Measurements from ENCODE around the gene STAT1.
A peak's percentile ranks its signal among the peaks of the same experiment; 100 is the strongest.

The STAT1 gene

DNA sequence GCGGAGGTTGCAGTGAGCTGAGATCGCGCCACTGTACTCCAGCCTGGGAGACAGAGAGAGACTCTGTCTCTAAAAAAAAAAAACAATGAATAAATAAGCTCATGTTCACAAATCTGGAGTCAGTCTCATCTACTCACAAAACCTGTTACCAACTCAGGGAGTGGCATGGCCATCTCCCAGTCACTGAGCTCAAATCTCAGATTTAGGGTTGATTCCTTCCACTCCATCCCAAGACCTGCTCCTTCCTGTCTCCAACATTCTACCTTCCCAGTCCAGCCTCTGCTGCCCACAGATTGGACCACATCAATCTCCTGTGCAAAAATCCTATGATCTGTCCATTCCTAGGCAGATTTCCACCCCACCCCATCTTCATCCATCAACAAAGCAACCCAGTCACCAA, 1.6 kb downstream of the STAT1 start:
- H3K4me2 ChIP-seq (ENCODE audit: low read depth, low read length, poor library complexity, severe bottlenecking): peak overlapping the region; percentile 90
- H3K4me1 ChIP-seq (ENCODE audit: insufficient read depth, low read length, poor library complexity, severe bottlenecking): peaks cover 51% of the 10 kb centered on the region
- peaks cover 38% of the 10 kb centered on the region for H3K79me2 ChIP-seq (ENCODE audit: insufficient read depth, low read length)
- peak overlapping the region; percentile 84 for H3K9ac ChIP-seq (ENCODE audit: low read depth, low read length, poor library complexity, severe bottlenecking)
- peaks cover 8% of the 10 kb centered on the region; the same call in 1 of the 2 replicates for H3K36me3 ChIP-seq (ENCODE audit: insufficient read depth, low read length)
- H3K9me2 ChIP-seq (replicated peaks; ENCODE audit: low read depth, low read length): no peaks in the 10 kb centered on the region
- no peaks in the 10 kb centered on the region for H3K27me3 ChIP-seq (ENCODE audit: insufficient read depth, low read length, poor library complexity, severe bottlenecking)
- H3K4me3 ChIP-seq (ENCODE audit: low read length, poor library complexity, severe bottlenecking): peak overlapping the region; percentile 81
- H4K20me1 ChIP-seq (ENCODE audit: insufficient read depth, low read length, poor library complexity, severe bottlenecking): peaks cover 16% of the 10 kb centered on the region
- 0 out of 2 replicates have a peak, but pooled peaks cover 3% of the 10 kb centered on the region for H3F3A ChIP-seq (ENCODE audit: low read depth)
- no peaks in the 10 kb centered on the region for H3K9me3 ChIP-seq (ENCODE audit: insufficient read depth, low read depth, low read length)
- no peak for TF ChIP-seq EZH2phosphoT487 (IDR thresholded peaks at IDR 0.05; ENCODE audit: borderline replicate concordance)
- TF ChIP-seq, protein P1, sequence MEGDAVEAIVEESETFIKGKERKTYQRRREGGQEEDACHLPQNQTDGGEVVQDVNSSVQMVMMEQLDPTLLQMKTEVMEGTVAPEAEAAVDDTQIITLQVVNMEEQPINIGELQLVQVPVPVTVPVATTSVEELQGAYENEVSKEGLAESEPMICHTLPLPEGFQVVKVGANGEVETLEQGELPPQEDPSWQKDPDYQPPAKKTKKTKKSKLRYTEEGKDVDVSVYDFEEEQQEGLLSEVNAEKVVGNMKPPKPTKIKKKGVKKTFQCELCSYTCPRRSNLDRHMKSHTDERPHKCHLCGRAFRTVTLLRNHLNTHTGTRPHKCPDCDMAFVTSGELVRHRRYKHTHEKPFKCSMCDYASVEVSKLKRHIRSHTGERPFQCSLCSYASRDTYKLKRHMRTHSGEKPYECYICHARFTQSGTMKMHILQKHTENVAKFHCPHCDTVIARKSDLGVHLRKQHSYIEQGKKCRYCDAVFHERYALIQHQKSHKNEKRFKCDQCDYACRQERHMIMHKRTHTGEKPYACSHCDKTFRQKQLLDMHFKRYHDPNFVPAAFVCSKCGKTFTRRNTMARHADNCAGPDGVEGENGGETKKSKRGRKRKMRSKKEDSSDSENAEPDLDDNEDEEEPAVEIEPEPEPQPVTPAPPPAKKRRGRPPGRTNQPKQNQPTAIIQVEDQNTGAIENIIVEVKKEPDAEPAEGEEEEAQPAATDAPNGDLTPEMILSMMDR (conservative IDR thresholded peaks at IDR 0.05; ENCODE audit: low read length): no peak
- H2AFZ ChIP-seq (ENCODE audit: low read length): no peak overlapping the region

- H3K9me2 ChIP-seq (replicated peaks; ENCODE audit: low read depth, low read length): no peaks in the 10 kb centered on the region
- H4K20me1 ChIP-seq (ENCODE audit: insufficient read depth, low read length, poor library complexity, severe bottlenecking): peaks cover 17% of the 10 kb centered on the region
- no peaks in the 10 kb centered on the region for H3K9me3 ChIP-seq (ENCODE audit: insufficient read depth, low read depth, low read length)
- H3K27me3 ChIP-seq (ENCODE audit: insufficient read depth, low read length, poor library complexity, severe bottlenecking): no peaks in the 10 kb centered on the region
- H3K4me2 ChIP-seq (ENCODE audit: low read depth, low read length, poor library complexity, severe bottlenecking): peak overlapping the region; percentile 90
- H2AFZ ChIP-seq (ENCODE audit: low read length): no peak overlapping the region
- H3K79me2 ChIP-seq (ENCODE audit: insufficient read depth, low read length): peaks cover 38% of the 10 kb centered on the region
- TF ChIP-seq, protein P1 (conservative IDR thresholded peaks at IDR 0.05; ENCODE audit: low read length): no peak
- TF ChIP-seq EZH2phosphoT487 (IDR thresholded peaks at IDR 0.05; ENCODE audit: borderline replicate concordance): no peak
- peaks cover 19% of the 10 kb centered on the region; the same call in 1 of the 2 replicates for H3K36me3 ChIP-seq (ENCODE audit: insufficient read depth, low read length)
- peaks cover 51% of the 10 kb centered on the region for H3K4me1 ChIP-seq (ENCODE audit: insufficient read depth, low read length, poor library complexity, severe bottlenecking)
- no peak overlapping the region for H3K4me3 ChIP-seq (ENCODE audit: low read length, poor library complexity, severe bottlenecking)
- no peak overlapping the region for H3K9ac ChIP-seq (ENCODE audit: low read depth, low read length, poor library complexity, severe bottlenecking)
- 0 out of 2 replicates have a peak, but pooled peaks cover 3% of the 10 kb centered on the region for H3F3A ChIP-seq (ENCODE audit: low read depth)
These were observed 2.8 kb downstream of the STAT1 start for GRCh38 chr2:191010887-191011885.

- H4K20me1 ChIP-seq (ENCODE audit: insufficient read depth, low read length, poor library complexity, severe bottlenecking): peaks cover 17% of the 10 kb centered on the region
- no peaks in the 10 kb centered on the region for H3K9me3 ChIP-seq (ENCODE audit: insufficient read depth, low read depth, low read length)
- H2AFZ ChIP-seq (ENCODE audit: low read length): no peak overlapping the region
- no peak overlapping the region for H3K9ac ChIP-seq (ENCODE audit: low read depth, low read length, poor library complexity, severe bottlenecking)
- no peaks in the 10 kb centered on the region for H3K9me2 ChIP-seq (replicated peaks; ENCODE audit: low read depth, low read length)
- TF ChIP-seq EZH2phosphoT487 (IDR thresholded peaks at IDR 0.05; ENCODE audit: borderline replicate concordance): no peak
- TF ChIP-seq, protein P1 (conservative IDR thresholded peaks at IDR 0.05; ENCODE audit: low read length): no peak
- peaks cover 48% of the 10 kb centered on the region for H3K4me1 ChIP-seq (ENCODE audit: insufficient read depth, low read length, poor library complexity, severe bottlenecking)
- H3K4me3 ChIP-seq (ENCODE audit: low read length, poor library complexity, severe bottlenecking): no peak overlapping the region
- H3K36me3 ChIP-seq (ENCODE audit: insufficient read depth, low read length): peaks cover 33% of the 10 kb centered on the region
- 0 out of 2 replicates have a peak, but pooled peaks cover 3% of the 10 kb centered on the region for H3F3A ChIP-seq (ENCODE audit: low read depth)
- no peaks in the 10 kb centered on the region for H3K27me3 ChIP-seq (ENCODE audit: insufficient read depth, low read length, poor library complexity, severe bottlenecking)
- no peak overlapping the region for H3K4me2 ChIP-seq (ENCODE audit: low read depth, low read length, poor library complexity, severe bottlenecking)
- peaks cover 38% of the 10 kb centered on the region for H3K79me2 ChIP-seq (ENCODE audit: insufficient read depth, low read length)
These were observed 4.2 kb downstream of the STAT1 start for GRCh38 chr2:191009541-191010374.

Data from Loucy (cell line).